Parietal lobe (tissue), 1 donor: Measurements from ENCODE around the gene IL24. TPM values are rescaled to one million over a fixed set of nuclear protein-coding genes. Genes with fewer than 3 reads are reported as not detected.

Source experiments
- total RNA-seq: library from RNA; depleted of rRNA; stranded (reverse); fragments of >200 nt; gene quantifications from one replicate; pipeline ENCODE4 v1.2.3, GENCODE V29; 2014

Gene IL24, protein sequence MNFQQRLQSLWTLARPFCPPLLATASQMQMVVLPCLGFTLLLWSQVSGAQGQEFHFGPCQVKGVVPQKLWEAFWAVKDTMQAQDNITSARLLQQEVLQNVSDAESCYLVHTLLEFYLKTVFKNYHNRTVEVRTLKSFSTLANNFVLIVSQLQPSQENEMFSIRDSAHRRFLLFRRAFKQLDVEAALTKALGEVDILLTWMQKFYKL
- not detected for total RNA-seq

DNA sequence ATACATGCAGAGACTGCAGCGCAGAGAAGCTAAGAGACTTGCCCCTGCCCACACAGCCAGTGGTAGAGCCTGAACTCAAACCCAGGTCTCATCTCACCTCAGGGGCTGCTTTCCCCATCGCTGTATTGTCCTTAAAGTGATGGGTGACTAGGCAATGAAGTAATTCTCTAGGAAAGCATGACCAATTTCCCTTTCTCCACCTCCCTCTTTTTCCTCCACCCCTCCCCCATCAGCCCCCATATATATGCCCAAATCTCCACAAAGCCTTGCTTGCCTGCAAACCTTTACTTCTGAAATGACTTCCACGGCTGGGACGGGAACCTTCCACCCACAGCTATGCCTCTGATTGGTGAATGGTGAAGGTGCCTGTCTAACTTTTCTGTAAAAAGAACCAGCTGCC is at the start of gene IL24:
IL24 (plus strand) TSS at position 269 of the 400 bp plus-strand sequence. CDS start 390 bp downstream, outside the sequence.

DNA sequence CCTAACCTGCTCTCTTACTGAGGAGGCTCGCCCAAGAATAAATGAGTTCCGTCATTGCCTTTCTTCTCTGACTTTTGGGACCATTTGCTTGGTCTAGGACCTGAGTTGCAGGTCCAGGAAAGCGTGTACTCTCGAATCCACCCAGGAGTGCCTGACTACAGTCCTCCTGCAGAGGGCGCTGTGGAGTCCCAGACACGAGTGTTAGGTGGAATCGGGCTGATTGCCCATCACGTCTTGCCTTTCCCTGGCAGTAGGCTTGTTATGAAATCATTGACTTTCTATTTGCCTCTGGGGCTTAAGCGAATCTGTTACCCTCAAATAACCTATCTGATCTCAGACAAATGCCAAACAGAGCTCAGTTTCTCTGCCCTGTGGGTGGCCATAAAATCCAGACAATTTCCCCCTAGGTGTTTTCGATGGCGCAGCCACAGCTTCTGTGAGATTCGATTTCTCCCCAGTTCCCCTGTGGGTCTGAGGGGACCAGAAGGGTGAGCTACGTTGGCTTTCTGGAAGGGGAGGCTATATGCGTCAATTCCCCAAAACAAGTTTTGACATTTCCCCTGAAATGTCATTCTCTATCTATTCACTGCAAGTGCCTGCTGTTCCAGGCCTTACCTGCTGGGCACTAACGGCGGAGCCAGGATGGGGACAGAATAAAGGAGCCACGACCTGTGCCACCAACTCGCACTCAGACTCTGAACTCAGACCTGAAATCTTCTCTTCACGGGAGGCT is 32.1 kb upstream of the IL24 start, which contains the start of gene IL20:
IL20 (plus strand) TSS at position 685 of the 733 bp plus-strand sequence. CDS start 230 bp downstream, outside the sequence.

DNA sequence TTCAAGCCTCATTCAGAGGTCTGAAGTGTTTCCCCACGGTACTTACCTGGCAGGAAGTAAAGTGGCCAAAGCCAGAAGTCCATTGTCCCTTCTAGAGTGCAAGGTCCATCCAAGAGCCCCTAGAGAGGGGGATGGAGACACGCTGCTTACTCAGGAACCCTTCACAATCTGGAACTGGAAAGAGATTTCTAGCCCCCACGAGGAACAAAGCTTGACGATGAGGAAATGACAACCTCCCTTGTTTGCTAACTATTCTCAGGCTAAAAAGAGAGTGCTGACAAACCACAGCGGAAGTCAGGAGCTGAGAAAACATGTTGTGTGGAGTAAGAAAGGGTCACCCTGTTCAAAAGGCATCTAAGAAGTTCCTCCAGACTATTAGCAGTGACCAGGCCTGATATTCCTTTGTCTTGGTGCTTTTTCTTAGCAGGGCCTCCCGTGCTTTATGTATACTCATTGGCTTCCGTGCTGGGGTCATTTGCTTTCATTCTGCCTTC is 24.6 kb downstream of the IL24 start, which contains the start of gene FCMR:
FCMR (minus strand) TSS at position 170 of the 494 bp plus-strand sequence; CDS start at position 83, 87 bp downstream.

DNA sequence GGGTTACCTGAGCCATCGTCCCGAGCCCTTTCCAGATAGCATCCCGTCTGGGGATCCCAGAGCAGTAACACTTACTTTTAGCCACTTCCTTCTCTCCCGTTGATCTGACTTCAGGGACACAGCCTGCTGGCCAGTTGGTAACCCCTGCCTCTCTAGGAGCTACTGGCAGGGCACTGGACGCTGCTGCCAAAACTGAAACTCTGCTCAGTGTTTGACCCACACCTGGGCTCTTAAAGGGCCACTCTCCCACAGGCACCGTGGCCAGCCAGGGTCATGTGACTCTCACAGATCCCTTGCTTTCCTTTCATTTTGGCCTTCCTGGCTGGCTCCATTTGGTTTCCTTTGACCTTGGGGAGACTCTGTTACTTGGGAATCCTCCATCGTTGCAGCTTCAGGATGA is 49.0 kb downstream of the IL24 start, which contains the start of gene PIGR:
PIGR (minus strand) TSS at position 206 of the 400 bp plus-strand sequence. CDS start 5,935 bp downstream, outside the sequence.

Other genes starting within 250 kb of the IL24 start
- 11.3 TPM for gene MAPKAPK2, start 212.5 kb upstream of the IL24 start, total RNA-seq
- gene IL19, start 126.7 kb upstream of the IL24 start, total RNA-seq: not detected
- gene IL10, start 124.9 kb upstream of the IL24 start, total RNA-seq: not detected
- not detected for gene IL20, start 31.8 kb upstream of the IL24 start, total RNA-seq
- gene FCMR, start 24.5 kb downstream of the IL24 start, total RNA-seq: not detected
- not detected for gene PIGR, start 49.0 kb downstream of the IL24 start, total RNA-seq
- not detected for gene FCAMR, start 73.0 kb downstream of the IL24 start, total RNA-seq
- under 0.01 TPM for gene C1orf116, start 135.3 kb downstream of the IL24 start, total RNA-seq
- gene YOD1, start 153.8 kb downstream of the IL24 start, total RNA-seq: 19.1 TPM
- gene PFKFB2, start 155.8 kb downstream of the IL24 start, total RNA-seq: 11.6 TPM
- gene C4BPB, start 191.4 kb downstream of the IL24 start, total RNA-seq: not detected
- not detected for gene C4BPA, start 206.8 kb downstream of the IL24 start, total RNA-seq